AG09319 (cell line): ENCODE measurements around the gene GAL.

Experiments used
- DNase-seq: peaks from one replicate; pipeline ENCODE4 v3.0.0-alpha.2; 2010; ENCODE audit warnings: low read depth; ENCODE audit errors: extremely low read depth
- TF ChIP-seq, protein P1 (sequence below): IDR thresholded peaks from 2 replicates; pipeline ENCODE4 v1.5.1; 2011; ENCODE audit warnings: low read depth, mild to moderate bottlenecking, inconsistent platforms, low read length, moderate library complexity

GAL gene

DNA sequence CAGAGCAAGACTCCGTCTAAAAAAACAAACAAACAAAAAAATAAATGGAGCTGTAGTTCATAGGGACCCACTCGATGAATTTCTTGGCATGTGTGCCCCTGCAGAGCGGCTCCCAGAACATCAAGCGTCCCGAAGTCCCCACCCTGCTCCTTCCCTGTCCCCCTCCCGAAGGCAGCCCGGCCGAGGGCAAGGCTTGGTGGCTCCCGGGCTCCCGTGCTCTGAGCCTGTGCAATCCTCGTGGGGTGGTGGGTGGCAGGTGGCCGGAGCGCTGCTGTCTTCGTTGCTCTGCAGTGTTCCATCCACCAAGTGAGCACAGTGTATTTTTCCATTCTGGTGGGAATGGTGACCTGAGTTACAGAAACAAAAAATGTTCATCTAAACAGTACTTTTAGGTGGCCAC, 33.5 kb upstream of the GAL start:
- no peak for DNase-seq
- TF ChIP-seq, protein P1, sequence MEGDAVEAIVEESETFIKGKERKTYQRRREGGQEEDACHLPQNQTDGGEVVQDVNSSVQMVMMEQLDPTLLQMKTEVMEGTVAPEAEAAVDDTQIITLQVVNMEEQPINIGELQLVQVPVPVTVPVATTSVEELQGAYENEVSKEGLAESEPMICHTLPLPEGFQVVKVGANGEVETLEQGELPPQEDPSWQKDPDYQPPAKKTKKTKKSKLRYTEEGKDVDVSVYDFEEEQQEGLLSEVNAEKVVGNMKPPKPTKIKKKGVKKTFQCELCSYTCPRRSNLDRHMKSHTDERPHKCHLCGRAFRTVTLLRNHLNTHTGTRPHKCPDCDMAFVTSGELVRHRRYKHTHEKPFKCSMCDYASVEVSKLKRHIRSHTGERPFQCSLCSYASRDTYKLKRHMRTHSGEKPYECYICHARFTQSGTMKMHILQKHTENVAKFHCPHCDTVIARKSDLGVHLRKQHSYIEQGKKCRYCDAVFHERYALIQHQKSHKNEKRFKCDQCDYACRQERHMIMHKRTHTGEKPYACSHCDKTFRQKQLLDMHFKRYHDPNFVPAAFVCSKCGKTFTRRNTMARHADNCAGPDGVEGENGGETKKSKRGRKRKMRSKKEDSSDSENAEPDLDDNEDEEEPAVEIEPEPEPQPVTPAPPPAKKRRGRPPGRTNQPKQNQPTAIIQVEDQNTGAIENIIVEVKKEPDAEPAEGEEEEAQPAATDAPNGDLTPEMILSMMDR: no peak

DNA sequence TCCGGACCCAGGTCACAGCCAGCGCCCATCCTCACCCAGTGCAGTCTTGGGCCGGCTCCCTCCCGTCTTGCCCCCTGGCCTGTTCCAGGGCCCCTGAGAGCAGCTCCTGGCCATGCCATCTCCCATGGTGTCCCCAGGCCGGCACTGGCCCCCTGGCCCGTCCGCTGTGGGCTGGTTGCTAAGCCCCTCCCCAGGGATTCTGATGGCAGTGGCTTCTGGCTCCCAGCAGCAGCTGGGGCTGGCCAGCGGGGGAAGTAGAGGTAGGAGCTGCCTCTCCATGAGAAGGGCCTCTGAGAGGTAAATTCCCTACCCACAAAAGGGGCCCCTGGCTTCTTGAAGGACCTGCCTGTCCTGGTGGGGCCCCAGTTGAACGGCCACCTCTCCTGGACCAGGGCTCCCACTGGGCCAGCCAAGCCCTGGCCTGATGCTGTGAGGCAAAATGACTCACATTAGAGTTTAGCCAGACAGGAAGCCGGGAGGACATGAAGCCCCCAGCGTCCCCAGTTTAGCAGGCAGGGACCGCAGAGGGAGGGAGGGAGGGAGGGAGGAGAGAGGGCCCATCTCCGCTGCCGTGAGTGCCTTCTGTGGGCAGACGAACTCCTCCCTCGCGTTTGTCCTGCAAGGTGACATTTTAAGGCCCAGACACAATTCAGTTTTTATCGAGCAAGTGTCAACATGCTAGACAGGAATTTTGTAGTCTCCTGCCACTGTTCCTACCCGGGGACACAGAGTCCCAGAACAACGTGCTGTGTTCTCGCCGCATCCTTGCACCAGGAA, 32.9 kb upstream of the GAL start:
- DNase-seq: no peak
- TF ChIP-seq, protein P1: no peak

DNA sequence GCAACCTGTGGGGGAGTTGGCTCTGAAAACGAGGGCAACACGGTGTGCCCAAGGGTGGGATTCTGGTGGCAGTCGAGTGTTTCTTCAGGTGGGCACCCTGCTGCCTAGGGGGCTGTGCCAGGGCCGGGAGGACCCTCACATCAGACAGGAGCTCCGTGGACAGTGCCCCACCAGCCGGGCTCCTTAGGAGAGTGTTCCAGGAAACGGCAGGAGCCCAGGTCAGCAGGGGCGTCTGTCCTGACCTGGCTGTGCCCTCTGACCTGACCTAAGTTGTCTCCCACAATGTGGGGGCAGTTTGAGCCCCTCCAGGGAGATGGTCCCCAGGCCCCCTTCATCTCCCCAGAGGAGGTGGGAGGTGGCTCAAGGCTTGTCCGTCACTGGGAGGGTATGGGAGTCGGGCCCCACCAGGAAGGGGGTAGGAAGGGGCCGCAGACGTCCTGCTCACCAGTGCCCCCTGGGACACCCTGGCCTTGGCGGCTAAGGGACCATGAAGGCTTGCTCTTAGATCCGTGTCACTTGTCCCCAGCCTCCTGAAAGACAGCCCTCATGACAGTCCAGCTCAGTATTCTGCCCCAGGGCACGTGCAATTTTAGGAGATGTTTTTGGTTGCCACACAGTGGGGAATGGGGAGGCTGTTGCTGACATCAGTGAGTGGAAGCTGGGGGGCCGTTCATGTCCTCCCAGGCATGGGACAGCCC, 32.2 kb upstream of the GAL start:
- DNase-seq: no peak
- TF ChIP-seq, protein P1: no peak

DNA sequence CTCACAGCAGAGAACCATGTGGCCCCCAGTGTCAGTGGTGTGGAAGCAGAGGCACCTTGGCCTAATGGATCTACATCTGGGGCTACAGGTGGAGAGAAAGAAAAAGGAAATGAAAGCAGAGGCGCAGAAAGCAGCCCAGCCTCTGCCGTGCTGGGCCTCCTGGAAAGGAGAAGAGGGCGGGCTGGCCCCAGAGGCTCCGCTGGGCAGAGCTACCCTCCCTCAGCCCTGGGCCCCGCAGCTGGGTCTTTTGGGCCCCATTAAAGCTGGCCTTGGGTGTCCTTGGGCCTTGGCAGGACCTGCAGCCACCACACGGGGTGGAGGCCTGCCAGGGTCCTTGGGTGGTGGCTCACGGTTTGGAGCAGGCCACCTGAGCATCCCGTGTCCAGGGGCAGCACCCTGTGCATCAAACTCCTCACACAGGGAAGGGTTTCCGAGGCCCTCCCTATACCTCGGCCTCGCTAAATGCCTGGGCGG, 31.6 kb upstream of the GAL start:
- TF ChIP-seq, protein P1: no peak
- no peak for DNase-seq

DNA sequence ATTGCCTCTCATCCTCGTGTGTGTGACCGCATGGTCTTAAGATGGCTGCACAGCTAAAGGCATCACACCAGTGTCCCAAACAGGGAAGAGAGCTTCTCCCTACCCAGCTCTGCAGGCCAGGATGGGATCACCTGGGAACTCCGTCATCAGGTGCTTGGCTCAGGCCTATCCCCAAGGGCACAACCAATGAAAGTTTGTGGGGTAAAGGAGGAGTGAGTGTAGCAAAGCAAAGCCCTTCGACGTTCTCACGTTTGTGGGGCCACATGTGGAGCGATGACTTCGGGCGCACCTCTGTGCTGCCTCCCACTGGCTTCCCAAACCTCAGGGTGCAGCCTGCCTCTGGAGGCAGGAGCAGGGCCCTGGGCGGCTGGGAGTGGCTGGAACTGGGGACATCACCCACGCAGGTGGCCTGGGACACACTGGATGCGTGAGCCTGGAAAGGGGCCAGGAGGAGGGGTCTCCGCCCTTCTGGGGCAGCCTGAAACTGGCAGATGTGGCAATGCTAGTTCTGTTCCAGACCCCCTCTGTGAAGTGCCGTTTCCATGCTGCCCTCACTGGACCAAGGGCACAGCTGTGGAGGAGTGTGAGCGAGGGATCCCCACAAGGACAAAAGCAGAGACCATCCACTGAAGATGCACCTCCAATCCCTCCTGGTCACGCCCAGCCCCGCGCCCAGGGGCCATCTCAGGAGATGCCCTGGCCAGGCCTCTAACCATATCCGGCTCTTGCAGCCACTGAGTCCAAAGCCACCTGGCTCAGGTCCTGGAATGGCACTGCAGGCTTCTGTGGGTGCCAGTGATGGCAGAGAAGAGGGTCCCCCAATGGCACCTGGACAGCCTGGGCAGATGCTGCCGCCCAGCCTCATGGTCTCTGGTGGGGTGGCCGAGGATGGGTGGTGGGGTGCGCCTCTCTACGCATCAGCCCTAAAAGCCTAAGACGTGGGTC, 30.6 kb upstream of the GAL start:
- TF ChIP-seq, protein P1: no peak
- no peak for DNase-seq

DNA sequence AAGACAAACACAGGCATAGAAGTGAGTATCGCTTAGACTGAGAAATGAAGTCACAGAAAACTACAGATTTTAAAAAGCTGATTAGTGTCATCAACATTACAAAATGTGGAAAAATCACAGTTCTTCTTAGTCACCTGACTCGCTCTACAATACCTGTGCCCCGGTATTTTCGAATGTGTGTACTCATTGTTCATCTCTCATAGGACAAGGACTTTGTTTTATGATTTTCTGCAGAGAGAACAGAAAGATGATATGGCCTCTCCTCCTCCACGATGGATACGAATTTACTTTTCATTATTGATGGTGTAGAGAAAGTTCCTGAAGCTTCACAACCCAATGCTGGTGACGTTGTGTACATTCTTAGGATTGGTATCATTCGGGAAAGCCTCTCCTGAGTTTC, 29.4 kb upstream of the GAL start:
- TF ChIP-seq, protein P1: no peak
- no peak for DNase-seq
